ENCODE data around the gene SLC30A3. TPM values are rescaled to one million over a fixed set of nuclear protein-coding genes. Genes with fewer than 3 reads are reported as not detected.

Gene SLC30A3, protein sequence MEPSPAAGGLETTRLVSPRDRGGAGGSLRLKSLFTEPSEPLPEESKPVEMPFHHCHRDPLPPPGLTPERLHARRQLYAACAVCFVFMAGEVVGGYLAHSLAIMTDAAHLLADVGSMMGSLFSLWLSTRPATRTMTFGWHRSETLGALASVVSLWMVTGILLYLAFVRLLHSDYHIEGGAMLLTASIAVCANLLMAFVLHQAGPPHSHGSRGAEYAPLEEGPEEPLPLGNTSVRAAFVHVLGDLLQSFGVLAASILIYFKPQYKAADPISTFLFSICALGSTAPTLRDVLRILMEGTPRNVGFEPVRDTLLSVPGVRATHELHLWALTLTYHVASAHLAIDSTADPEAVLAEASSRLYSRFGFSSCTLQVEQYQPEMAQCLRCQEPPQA
- not detected in 2 replicates for total RNA-seq

GRCh38 chr2:27262379-27263286 lies at the start of gene SLC30A3:
Gene SLC30A3, minus strand, starts transcription at chr2:27263047. Its CDS starts 141 bp downstream, at chr2:27262906.

DNA sequence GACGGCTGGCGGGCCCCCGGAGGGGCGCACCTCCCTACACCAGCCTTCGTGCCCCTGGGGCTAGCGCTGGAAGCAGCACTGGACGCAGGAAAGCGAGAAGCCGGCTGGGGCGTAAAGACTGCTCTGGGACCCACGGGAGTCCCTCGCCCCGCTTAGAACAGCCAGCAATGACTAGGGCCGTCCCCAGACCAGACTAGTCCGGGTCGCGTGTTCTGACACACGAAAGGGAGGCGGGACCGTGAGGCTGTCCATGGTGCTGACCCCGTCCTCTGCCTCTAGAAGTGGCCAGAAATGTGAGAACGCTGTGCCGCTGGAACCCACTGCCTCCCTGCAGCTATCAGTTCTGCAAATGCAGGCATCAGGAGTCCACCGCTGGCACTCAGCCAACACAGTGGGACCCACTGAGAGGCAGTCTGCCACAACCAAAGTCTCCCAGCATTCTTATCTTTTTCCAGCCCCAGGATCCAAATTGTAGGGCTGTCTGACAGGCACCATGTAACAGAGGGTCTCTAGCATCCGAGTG lies 45.6 kb upstream of the SLC30A3 start, which contains the start of gene UCN:
TSS of gene UCN (minus strand) at position 87 of the 523 bp plus-strand sequence. CDS start 550 bp downstream, outside the sequence.

GRCh38 chr2:27281855-27282559 lies 19.2 kb upstream of the SLC30A3 start, which contains the start of gene TRIM54:
Gene TRIM54, plus strand, starts transcription at chr2:27282429. Its CDS starts 303 bp downstream, at chr2:27282732.

DNA sequence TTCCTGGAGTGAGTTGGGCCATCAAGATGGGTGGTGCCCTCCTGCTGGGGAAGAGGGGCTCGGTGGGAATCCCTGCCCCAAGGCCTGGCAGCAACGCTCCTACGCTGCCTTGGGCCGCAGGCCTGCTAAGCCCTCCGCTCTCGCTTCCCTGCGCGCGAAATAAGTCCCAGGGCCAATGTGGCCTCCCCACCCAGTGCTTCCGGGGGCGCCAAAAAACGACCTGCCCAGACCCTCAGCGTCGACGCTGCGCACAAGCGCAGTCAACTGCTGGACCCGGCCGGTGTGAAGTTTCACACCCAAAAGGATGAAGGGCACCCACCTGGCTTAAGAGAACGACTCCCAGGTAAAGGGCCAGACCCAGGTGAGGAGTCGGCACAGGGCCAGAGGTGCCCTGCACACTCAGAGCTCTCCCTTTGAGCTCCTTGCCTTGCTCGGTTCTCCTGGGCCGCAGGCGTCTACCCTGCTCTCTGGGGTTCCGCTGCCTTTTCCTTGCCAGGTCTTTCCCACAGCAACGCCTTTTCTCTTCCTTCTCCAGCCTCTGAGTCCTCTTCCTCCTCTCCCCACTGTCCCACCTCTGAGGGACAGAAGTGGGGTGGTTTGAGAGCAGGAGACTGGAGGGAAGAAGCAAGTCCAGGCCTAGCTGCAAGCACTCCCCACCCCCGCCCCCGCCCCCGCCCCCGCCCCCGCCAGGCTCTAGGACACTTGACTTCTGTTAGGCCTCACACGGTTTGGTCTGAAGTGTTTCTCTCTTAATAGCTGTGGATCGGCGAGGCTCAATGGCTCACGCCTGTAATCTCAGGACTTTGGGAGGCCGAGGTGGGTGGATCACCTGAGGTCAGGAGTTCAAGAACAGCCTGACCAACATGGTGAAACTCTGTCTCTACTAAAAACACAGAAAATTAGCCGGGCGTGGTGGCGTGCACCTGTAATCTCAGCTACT lies 12.6 kb upstream of the SLC30A3 start, which contains the start of gene DNAJC5G:
TSS of gene DNAJC5G (plus strand) at position 223 of the 940 bp plus-strand sequence. CDS start 1,296 bp downstream, outside the sequence.

DNA sequence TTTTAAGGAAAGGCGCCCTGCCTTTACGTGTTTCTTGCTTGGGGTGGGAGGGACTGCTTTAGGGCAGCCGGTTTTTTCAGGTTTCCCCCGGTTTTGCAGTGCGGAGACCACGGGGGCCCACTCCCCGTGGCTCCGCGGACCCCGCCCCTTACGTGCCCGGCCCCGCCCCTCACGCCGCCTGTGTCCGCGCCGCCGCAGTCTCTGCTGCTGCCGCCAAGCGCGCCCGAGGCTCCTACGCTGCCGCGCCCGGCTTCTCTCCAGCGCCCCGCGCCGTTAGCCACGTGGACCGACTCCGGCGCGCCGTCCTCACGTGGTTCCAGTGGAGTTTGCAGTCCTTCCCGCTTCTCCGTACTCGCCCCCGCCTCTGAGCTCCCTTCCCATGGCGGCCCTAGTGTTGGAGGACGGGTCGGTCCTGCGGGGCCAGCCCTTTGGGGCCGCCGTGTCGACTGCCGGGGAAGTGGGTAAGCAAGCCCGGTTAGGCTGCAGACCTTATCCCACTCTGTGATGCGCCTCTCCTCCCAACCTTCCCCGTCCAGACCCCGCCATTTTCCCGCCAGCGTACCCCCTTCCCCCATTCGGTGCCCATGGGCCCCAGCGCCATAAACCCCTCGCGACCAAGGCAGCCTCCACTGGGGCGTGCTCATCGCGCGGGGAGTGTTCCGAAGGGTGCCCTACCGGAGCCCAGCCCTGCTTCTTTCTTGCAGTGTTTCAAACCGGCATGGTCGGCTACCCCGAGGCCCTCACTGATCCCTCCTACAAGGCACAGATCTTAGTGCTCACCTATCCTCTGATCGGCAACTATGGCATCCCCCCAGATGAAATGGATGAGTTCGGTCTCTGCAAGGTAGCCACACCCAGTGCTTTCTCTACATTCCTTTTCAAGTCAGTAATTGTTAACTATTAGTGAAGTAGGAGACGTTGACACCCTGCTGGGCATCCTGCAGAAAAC lies 45.4 kb downstream of the SLC30A3 start, which contains the start of gene CAD:
TSS of gene CAD (plus strand) at position 197 of the 949 bp plus-strand sequence. CDS start at position 380, 183 bp downstream.

DNA sequence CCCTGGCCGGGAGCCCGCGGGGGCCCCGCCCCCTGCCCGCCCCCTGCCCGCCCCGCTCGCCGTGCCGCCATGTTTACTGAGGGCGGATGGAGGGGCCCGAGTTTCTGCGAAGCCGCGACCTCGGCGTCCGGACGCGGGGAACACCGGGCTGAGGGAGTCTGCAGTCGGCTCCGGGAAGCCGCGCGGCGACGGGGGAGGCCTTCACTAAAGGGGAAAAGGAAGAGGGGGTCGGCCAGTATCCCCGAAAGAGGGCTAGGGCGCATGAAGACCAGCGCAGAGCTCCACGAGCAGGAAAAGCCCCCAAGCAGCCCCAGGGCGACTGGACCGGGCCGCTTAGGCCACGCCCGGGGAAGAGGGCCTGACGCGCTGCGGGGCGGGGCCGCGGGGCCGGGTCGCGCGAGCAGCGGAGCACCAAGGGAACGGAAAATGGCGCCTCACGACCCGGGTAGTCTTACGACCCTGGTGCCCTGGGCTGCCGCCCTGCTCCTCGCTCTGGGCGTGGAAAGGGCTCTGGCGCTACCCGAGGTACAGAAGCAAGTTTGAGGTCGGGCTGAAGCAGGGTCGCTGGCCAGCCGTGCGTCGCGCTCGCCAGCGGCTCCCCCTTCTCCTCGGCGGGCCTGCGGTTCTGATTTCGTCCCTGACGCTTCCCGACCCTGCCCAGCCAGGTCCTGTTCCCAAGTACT lies 50.8 kb downstream of the SLC30A3 start, which contains the start of the genes ATRAID and SLC5A6:
TSS of gene ATRAID (plus strand) at position 99 of the 683 bp plus-strand sequence. CDS start at position 427, 328 bp downstream.
TSS of gene SLC5A6 (minus strand) at position 326 of the 683 bp plus-strand sequence. CDS start 4,618 bp downstream, outside the sequence.

Other genes starting within 250 kb of the SLC30A3 start
- gene TMEM214, start 230.1 kb downstream of the SLC30A3 start, total RNA-seq, result 36.8 and 38.7 TPM in 2 replicates
- gene AGBL5, start 211.4 kb downstream of the SLC30A3 start, total RNA-seq, result 11.9 and 16.3 TPM in 2 replicates
- gene OST4, start 191.4 kb downstream of the SLC30A3 start, total RNA-seq, result 432 and 658 TPM in 2 replicates
- 242 and 312 TPM in 2 replicates for gene EMILIN1, start 184.4 kb downstream of the SLC30A3 start, total RNA-seq
- 0.12 TPM in 1 of 2 replicates, not detected in the other for gene KHK, start 176.3 kb downstream of the SLC30A3 start, total RNA-seq
- 9.0 and 10.2 TPM in 2 replicates for gene CGREF1, start 143.9 kb downstream of the SLC30A3 start, total RNA-seq
- gene ABHD1, start 139.2 kb downstream of the SLC30A3 start, total RNA-seq, result not detected in 2 replicates
- gene PREB, start 128.4 kb downstream of the SLC30A3 start, total RNA-seq, result 40.9 and 59.7 TPM in 2 replicates
- gene PRR30, start 123.6 kb downstream of the SLC30A3 start, total RNA-seq, result not detected in 2 replicates
- 0.09 TPM in 1 of 2 replicates, not detected in the other for gene TCF23, start 114.0 kb downstream of the SLC30A3 start, total RNA-seq
- gene ATRAID, start 51.0 kb downstream of the SLC30A3 start, total RNA-seq, result 170 and 171 TPM in 2 replicates
- 15.8 and 19.3 TPM in 2 replicates for gene SLC5A6, start 50.8 kb downstream of the SLC30A3 start, total RNA-seq
- gene CAD, start 45.7 kb downstream of the SLC30A3 start, total RNA-seq, result 31.2 and 41.0 TPM in 2 replicates
- gene DNAJC5G, start 12.4 kb upstream of the SLC30A3 start, total RNA-seq, result not detected in 2 replicates
- gene TRIM54, start 19.4 kb upstream of the SLC30A3 start, total RNA-seq, result not detected in 2 replicates
- 0.35 and 2.0 TPM in 2 replicates for gene UCN, start 45.4 kb upstream of the SLC30A3 start, total RNA-seq
- 93.4 and 101 TPM in 2 replicates for gene MPV17, start 60.0 kb upstream of the SLC30A3 start, total RNA-seq
- 24.5 and 24.8 TPM in 2 replicates for gene GTF3C2, start 93.7 kb upstream of the SLC30A3 start, total RNA-seq
- 27.5 and 28.7 TPM in 2 replicates for gene EIF2B4, start 107.3 kb upstream of the SLC30A3 start, total RNA-seq
- gene SNX17, start 107.6 kb upstream of the SLC30A3 start, total RNA-seq, result 134 and 146 TPM in 2 replicates
- gene ZNF513, start 117.7 kb upstream of the SLC30A3 start, total RNA-seq, result 3.9 and 9.0 TPM in 2 replicates
- 49.5 and 66.2 TPM in 2 replicates for gene PPM1G, start 146.5 kb upstream of the SLC30A3 start, total RNA-seq
- gene NRBP1, start 165.6 kb upstream of the SLC30A3 start, total RNA-seq, result 79.3 and 91.0 TPM in 2 replicates
- 5.2 TPM in 1 of 2 replicates, not detected in the other for gene KRTCAP3, start 179.3 kb upstream of the SLC30A3 start, total RNA-seq
- gene IFT172, start 226.7 kb upstream of the SLC30A3 start, total RNA-seq, result 13.5 and 20.7 TPM in 2 replicates
- 15.2 and 17.4 TPM in 2 replicates for gene FNDC4, start 232.2 kb upstream of the SLC30A3 start, total RNA-seq
- gene GCKR, start 233.8 kb upstream of the SLC30A3 start, total RNA-seq, result 0.12 TPM in 1 of 2 replicates, not detected in the other

Measured in pericardium fibroblast (primary cell).